Stimulated activated CD4-positive, alpha-beta T cell treated with anti-CD3 and anti-CD28 coated beads, TNF-alpha, amount 100 ng/mL, for 24 hours (primary cell): ENCODE measurements around the gene ZMYND10.
A peak's percentile ranks its signal among the peaks of the same experiment; 100 is the strongest.

Experiments
- DNase-seq, 3 experiments: peaks; one replicate each; pipeline ENCODE4 v3.0.0-alpha.2; 2020; ENCODE audit warnings: low read depth in 3 of 3

The ZMYND10 gene

GRCh38 chr3:50345586-50346234 is at the start of gene ZMYND10:
ZMYND10 (minus strand) TSS chr3:50345732; CDS start chr3:50345579, 153 bp downstream.
- DNase-seq: peak in 2 of 3 experiments; percentile 53 to 80

- no peak for DNase-seq
Measured at GRCh38 chr3:50393061-50393460, 47.5 kb upstream of the ZMYND10 start.

GRCh38 chr3:50392101-50392715 is 46.7 kb upstream of the ZMYND10 start:
- no peak for DNase-seq

GRCh38 chr3:50390508-50391224 is 45.1 kb upstream of the ZMYND10 start:
- DNase-seq: no peak

- DNase-seq: no peak
Measured at GRCh38 chr3:50389414-50389767, 43.9 kb upstream of the ZMYND10 start.

- no peak for DNase-seq
Measured at GRCh38 chr3:50388720-50389413, 43.3 kb upstream of the ZMYND10 start.

- DNase-seq: no peak
Measured at GRCh38 chr3:50388016-50388719, 42.6 kb upstream of the ZMYND10 start.

GRCh38 chr3:50385754-50386153 is 40.2 kb upstream of the ZMYND10 start:
- DNase-seq: no peak

- no peak for DNase-seq
Measured at GRCh38 chr3:50383750-50384149, 38.2 kb upstream of the ZMYND10 start.

GRCh38 chr3:50382722-50383121 is 37.2 kb upstream of the ZMYND10 start:
- DNase-seq: no peak

- DNase-seq: no peak
Measured at GRCh38 chr3:50381383-50381782, 35.9 kb upstream of the ZMYND10 start.

- DNase-seq: no peak
Measured at GRCh38 chr3:50380405-50381085, 35.0 kb upstream of the ZMYND10 start.

GRCh38 chr3:50378757-50379156 is 33.2 kb upstream of the ZMYND10 start:
- no peak for DNase-seq

GRCh38 chr3:50378024-50378423 is 32.5 kb upstream of the ZMYND10 start:
- no peak for DNase-seq

GRCh38 chr3:50375258-50375931 is 29.9 kb upstream of the ZMYND10 start:
- DNase-seq: no peak

GRCh38 chr3:50374363-50375257 is 29.1 kb upstream of the ZMYND10 start:
- no peak for DNase-seq

- DNase-seq: no peak
Measured at GRCh38 chr3:50373146-50374051, 27.9 kb upstream of the ZMYND10 start.

- no peak for DNase-seq
Measured at GRCh38 chr3:50372349-50372748, 26.8 kb upstream of the ZMYND10 start.
